ENCODE measurements around the gene TIE1.

DNA sequence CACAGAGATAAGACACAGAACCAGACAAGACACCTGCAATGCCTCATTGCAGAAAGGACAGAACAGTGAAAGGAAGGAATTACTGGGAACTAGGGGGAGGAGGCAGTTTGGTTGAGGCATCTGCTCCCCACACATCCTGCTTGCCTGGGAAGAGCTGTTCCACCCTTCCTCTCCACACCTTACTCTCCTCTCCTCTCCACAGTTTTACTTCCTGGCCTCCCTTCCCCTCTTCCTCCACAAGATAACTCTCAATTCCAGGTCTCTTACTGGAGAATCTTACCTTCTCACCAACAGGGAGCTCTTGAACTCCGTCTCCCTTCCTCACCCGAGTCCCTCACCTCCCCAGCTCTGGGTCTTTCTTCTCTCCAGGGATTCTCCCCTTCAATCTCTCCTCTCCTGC, 64.9 kb downstream of the TIE1 start:
- TF ChIP-seq, protein P1, sequence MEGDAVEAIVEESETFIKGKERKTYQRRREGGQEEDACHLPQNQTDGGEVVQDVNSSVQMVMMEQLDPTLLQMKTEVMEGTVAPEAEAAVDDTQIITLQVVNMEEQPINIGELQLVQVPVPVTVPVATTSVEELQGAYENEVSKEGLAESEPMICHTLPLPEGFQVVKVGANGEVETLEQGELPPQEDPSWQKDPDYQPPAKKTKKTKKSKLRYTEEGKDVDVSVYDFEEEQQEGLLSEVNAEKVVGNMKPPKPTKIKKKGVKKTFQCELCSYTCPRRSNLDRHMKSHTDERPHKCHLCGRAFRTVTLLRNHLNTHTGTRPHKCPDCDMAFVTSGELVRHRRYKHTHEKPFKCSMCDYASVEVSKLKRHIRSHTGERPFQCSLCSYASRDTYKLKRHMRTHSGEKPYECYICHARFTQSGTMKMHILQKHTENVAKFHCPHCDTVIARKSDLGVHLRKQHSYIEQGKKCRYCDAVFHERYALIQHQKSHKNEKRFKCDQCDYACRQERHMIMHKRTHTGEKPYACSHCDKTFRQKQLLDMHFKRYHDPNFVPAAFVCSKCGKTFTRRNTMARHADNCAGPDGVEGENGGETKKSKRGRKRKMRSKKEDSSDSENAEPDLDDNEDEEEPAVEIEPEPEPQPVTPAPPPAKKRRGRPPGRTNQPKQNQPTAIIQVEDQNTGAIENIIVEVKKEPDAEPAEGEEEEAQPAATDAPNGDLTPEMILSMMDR (IDR thresholded peaks at IDR 0.05): no peak
- TF ChIP-seq POLR2A (IDR thresholded peaks at IDR 0.05): no peak
